ENCODE measurements around the gene ATF7IP2.

DNA sequence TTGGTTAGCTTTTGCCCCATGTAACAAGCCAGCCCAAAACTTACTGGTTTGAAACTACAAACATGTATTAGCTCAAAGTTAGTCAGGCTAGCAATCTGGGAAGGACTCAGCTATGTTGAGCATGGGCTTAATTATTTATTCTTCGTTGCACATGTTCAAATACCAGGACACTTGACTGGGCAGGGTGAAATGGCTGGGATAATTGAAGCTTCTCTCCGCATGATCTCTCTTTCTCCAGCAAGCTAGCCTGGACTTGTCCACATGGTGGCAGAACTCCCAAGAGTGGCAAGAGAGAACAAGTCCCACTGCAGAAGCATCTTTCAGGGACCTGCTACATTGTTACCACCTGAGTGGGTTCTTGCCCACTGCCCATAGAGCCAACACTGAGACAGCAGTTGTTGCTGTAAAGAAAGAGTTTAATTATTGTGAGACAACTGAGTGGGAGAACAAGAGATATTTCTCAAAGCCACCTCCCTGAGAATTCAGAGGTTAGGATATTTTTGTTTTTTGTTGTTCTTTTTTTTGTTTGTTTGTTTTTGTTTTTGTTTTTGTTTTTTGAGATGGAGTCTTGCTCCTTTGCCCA is 16.8 kb upstream of the ATF7IP2 start:
- TF ChIP-seq, protein P1, sequence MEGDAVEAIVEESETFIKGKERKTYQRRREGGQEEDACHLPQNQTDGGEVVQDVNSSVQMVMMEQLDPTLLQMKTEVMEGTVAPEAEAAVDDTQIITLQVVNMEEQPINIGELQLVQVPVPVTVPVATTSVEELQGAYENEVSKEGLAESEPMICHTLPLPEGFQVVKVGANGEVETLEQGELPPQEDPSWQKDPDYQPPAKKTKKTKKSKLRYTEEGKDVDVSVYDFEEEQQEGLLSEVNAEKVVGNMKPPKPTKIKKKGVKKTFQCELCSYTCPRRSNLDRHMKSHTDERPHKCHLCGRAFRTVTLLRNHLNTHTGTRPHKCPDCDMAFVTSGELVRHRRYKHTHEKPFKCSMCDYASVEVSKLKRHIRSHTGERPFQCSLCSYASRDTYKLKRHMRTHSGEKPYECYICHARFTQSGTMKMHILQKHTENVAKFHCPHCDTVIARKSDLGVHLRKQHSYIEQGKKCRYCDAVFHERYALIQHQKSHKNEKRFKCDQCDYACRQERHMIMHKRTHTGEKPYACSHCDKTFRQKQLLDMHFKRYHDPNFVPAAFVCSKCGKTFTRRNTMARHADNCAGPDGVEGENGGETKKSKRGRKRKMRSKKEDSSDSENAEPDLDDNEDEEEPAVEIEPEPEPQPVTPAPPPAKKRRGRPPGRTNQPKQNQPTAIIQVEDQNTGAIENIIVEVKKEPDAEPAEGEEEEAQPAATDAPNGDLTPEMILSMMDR (optimal IDR thresholded peaks at IDR 0.05 in 1 of 3, IDR thresholded peaks at IDR 0.05 in 1 of 3, conservative IDR thresholded peaks at IDR 0.05 in 1 of 3; ENCODE audit: extremely low read depth in 1 of 3, insufficient read depth in 2 of 3, low read length in 3 of 3) = peak; percentile 25 to 35 (median 26)
- TF ChIP-seq EZH2 (IDR thresholded peaks at IDR 0.05; ENCODE audit: low read length) = no peak

Data from keratinocyte (primary cell).